Hematopoietic multipotent progenitor cell treated with erythropoietin and hydrocortisone succinate and interleukin-3 and kit ligand, for 6 days (in vitro differentiated cells): Measurements from ENCODE around the gene EPHB3.

Experiments
- DNase-seq: peaks from one replicate; pipeline ENCODE4 v3.0.0-alpha.2; 2015

Gene EPHB3

GRCh38 chr3:184630861-184631471 lies 69.4 kb downstream of the EPHB3 start:
- no peak for DNase-seq

- DNase-seq, result no peak
Measured at GRCh38 chr3:184631472-184631861, 69.9 kb downstream of the EPHB3 start.
